ENCODE measurements around the gene PACSIN1. TPM values are rescaled to one million over a fixed set of nuclear protein-coding genes. Genes with fewer than 3 reads are reported as not detected.

Gene PACSIN1
- polyA plus RNA-seq, 1 donor from 2014 or later, result 3.1 TPM

DNA sequence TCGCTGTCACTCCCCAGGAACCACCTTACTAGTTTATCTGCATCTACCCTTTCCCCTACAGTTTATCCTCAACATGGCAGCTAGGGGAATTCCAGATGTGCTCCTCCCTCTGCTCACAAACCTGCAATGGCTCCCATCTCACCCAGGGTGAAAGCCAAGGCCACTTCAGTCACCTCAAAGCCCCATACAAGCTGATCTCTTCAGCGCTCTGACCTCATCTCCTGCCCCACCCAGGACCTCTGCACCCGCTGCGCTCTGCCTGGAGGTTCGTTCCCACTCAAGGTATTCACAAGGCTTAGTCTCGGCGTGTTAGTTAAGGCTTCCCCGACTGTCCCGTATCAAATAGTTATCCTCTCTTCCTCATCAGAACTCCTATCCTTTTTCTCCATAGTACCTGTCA lies 118.8 kb downstream of the PACSIN1 start:
- no peaks in the 10 kb centered on the region for H3K27me3 ChIP-seq (ENCODE audit: insufficient read depth, low read depth, low read length)
- H2AFZ ChIP-seq (ENCODE audit: low read depth, low read length), result no peak overlapping the region
- H3K4me2 ChIP-seq (ENCODE audit: low read length), result no peak overlapping the region
- H3K9ac ChIP-seq (ENCODE audit: low read length), result no peak overlapping the region
- H3F3A ChIP-seq (ENCODE audit: insufficient read depth, low read length, poor library complexity, severe bottlenecking), result no peaks in the 10 kb centered on the region
- no peak for TF ChIP-seq SMC3 (conservative IDR thresholded peaks at IDR 0.05; ENCODE audit: poor library complexity)
- TF ChIP-seq POLR2AphosphoS5 (IDR thresholded peaks at IDR 0.05), result no peak
- no peaks in the 10 kb centered on the region for H3K9me3 ChIP-seq (ENCODE audit: low read length)
- no peak overlapping the region for H3K27ac ChIP-seq (ENCODE audit: low read length)
- H4K20me1 ChIP-seq (ENCODE audit: insufficient read depth), result no peaks in the 10 kb centered on the region
- H3K79me2 ChIP-seq (replicated peaks; ENCODE audit: insufficient read depth, low read length), result no peaks in the 10 kb centered on the region
- no peak overlapping the region for H3K4me3 ChIP-seq (ENCODE audit: low read length)
- H3K36me3 ChIP-seq (ENCODE audit: insufficient read depth, low read length), result no peaks in the 10 kb centered on the region
- no peaks in the 10 kb centered on the region for H3K9me2 ChIP-seq (ENCODE audit: insufficient read depth, low read length)

Other genes starting within 250 kb of the PACSIN1 start
- gene HMGA1, start 229.2 kb upstream of the PACSIN1 start, polyA plus RNA-seq, result 31.5 and 42.2 TPM in 2 replicates
- gene SMIM29, start 217.1 kb upstream of the PACSIN1 start, polyA plus RNA-seq, result 78.8 and 82.1 TPM in 2 replicates
- 80.2 and 87.5 TPM in 2 replicates for gene NUDT3, start 73.4 kb upstream of the PACSIN1 start, polyA plus RNA-seq
- 3,258 and 3,413 TPM in 2 replicates for gene RPS10, start 40.0 kb upstream of the PACSIN1 start, polyA plus RNA-seq
- 0.24 and 0.36 TPM in 2 replicates for gene SPDEF, start 90.3 kb downstream of the PACSIN1 start, polyA plus RNA-seq
- 15.3 and 16.0 TPM in 2 replicates for gene ILRUN, start 230.7 kb downstream of the PACSIN1 start, polyA plus RNA-seq